AG09319 (cell line): ENCODE measurements around the gene LIMS1.
"Not testable (repeated sequence)": the region's sequence is repeated elsewhere in the genome, so short reads cannot be mapped to it uniquely, and the experiment has no call there.

Experiments
- DNase-seq: peaks from one replicate; pipeline ENCODE4 v3.0.0-alpha.2; 2010; ENCODE audit warnings: low read depth; ENCODE audit errors: extremely low read depth
- CTCF ChIP-seq: IDR thresholded peaks from 2 replicates; pipeline ENCODE4 v1.5.1; 2011; ENCODE audit warnings: low read depth, mild to moderate bottlenecking, inconsistent platforms, low read length, moderate library complexity

LIMS1 gene

GRCh38 chr2:108533832-108534583 is at the start of gene LIMS1:
Gene LIMS1, plus strand, starts transcription at chr2:108534470. Its CDS starts 93 bp downstream, at chr2:108534563.
- TF ChIP-seq CTCF: no peak
- peak; percentile 76 for DNase-seq

- TF ChIP-seq CTCF: no peak
- DNase-seq: no peak
Observed at GRCh38 chr2:108485253-108485652, 49.0 kb upstream of the LIMS1 start.

DNA sequence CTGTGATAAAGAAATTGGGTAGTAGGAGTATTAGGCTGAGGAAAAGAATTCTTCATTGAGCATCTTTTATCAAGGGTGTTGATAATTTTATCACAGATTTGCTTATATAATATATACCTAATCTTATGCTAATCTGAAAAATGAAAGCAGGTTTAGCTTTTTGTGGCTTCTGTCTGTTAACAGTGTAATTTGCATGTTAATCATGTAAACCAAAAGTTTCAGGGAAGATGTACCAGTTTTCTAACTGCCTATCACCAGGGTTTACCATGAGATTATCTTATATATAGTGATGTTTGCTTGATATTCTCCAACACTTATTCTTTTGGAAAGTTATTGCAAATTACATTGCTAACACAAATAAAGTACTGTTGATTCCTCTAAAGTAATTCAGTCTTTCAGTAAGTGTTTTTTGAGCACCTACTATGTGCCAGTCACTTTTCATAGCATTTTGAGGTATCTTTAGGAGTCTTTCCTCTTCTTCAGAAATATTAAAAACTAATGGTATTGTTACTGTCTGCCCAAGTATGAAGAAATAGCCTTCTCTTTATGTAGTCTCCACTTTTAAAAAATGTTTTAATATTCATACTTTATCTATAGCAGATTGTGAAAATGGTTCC is 43.7 kb upstream of the LIMS1 start:
- no peak for DNase-seq
- TF ChIP-seq CTCF: no peak

GRCh38 chr2:108491848-108492247 is 42.4 kb upstream of the LIMS1 start:
- DNase-seq: no peak
- TF ChIP-seq CTCF: no peak

- DNase-seq: peak; percentile 31
- no peak for TF ChIP-seq CTCF
Observed at GRCh38 chr2:108492364-108492763, 41.9 kb upstream of the LIMS1 start.

DNA sequence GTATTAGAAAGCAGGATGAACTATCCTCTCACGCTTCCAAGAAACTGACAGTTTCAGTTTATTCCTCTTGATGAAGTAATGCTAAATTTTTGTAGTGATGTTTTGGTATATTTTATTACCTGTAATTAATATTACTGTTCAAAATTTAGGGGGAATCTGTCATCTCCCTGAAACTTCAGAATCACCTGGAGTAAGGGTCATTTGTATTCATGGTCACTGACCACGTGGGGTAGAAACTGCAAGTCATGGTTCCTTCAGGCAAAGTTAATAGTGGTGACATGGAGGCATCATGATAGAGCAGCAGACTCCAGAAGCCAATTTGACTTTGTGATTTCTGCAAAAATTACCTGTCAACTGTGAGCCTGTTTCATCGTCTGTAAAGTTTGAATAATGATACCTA is 38.1 kb upstream of the LIMS1 start:
- DNase-seq: not testable (repeated sequence)

DNA sequence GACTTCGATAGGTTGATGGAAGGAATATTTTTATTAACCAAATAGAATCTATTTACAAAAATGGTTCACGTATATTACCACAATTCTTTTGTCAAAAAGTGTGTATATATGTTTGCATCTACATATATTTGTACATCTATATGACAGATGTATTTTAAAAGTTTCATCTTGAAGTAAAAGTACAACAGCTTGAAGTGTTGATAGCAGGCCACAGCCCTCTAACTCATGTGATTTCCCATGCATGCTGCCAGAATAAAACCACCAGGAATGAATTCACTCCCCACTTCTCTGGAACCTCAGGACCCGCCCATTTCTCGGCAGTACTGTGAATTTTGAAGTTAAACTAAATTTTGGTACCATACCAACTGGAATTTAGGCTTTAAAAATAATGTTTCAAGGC is 26.6 kb upstream of the LIMS1 start:
- not testable (repeated sequence) for DNase-seq

- DNase-seq: not testable (repeated sequence)
Observed at GRCh38 chr2:108512431-108512830, 21.8 kb upstream of the LIMS1 start.

DNA sequence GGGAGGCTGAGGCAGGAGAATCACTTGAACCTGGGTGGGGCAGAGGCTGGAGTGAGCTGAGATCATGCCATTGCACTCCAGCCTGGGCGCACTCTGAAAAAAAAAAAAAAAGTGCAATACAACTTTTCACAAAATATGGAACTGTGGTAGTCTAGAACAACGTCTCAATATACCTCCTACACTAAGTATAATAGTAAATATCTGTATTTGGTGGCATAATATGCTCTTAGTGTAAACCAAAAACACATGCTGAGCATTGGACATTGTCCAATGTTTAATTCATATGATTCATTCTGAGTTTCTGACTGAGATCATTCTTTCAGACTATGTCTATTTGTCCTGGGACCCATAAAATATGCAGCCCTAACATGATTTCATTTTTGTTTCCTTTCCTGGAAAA is 19.8 kb upstream of the LIMS1 start:
- DNase-seq: not testable (repeated sequence)

DNA sequence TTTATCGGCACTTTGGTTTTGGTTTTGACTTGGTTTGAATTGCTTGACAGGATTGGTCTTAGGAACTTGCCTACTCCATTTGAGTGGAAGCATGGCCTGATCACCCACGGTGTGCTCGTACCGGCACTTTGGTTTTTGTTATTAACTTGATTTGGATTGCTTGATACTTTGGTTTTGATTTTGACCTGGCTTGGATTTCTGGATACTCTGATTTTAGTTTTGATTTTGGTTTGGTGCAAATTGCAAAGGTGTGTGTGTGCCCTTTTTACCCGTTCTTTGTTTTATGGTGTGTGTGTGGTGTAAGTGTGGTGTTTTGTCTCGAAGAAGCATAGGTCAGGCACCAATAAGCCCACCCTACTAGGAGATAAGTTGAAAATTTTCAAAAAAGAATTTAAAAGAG is 9.6 kb upstream of the LIMS1 start:
- not testable (repeated sequence) for DNase-seq

DNA sequence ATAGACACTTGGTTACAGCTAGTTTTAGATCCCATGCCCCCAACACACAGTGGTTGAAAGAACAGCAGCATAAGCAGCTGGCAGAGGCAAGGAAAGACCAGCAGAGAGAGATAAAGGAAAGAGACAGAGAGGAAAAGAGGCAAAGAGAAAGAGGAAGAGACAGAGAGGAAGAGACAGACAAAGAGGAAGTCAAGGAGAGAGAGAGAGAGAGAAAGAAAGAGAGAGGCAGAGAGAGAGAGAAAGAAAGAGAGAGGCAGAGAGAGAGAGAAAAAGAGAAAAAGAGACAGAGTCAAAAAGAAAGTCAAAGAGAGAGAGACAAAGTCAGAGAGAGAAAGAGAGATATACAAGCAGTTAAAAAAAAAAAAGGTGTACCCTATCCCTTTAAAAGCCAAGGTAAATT is 9.0 kb upstream of the LIMS1 start:
- DNase-seq: not testable (repeated sequence)
